ENCODE results near the gene ZNF277.
A peak's percentile ranks its signal among the peaks of the same experiment; 100 is the strongest.

ZNF277 gene

DNA sequence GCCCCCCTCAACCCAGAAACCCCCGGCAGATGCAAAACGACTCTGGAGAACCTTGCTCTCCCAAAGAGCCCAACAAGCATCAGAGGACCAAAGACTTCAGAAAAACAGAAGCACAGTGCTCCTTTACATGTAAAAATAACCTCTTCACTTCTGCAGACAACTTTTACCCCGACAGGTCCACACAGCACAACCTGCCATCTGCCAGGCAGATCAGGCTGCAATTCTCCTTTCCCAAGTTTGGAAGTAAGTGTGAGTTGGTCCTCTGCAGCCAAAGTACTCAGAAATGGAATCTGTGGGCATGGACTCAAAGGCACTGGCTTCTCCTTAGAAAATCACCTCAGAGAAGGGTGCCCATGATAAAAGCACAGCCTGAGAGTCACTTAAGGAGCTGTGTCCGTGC, 26.3 kb upstream of the ZNF277 start:
- Histone ChIP-seq H2BK5ac (ENCODE audit: low read depth, low read length, poor library complexity, severe bottlenecking) (no peak overlapping the region), H3K4me1 (ENCODE audit: control insufficient read depth, insufficient read depth, low read depth, low read length) (peaks cover 6% of the 10 kb centered on the region), H3K9me3 (ENCODE audit: control insufficient read depth, low read length) (no peaks in the 10 kb centered on the region), H4K8ac (ENCODE audit: low read length) (no peak overlapping the region), H2BK120ac (ENCODE audit: low read depth, low read length) (no peak overlapping the region), H2AFZ (ENCODE audit: low read depth, low read length) (no peak overlapping the region), H3K18ac (ENCODE audit: low read depth in 1 of 2, low read length in 2 of 2) (no peak overlapping the region), H3K14ac (ENCODE audit: low read length in 2 of 2) (no peak overlapping the region), H3K4ac (ENCODE audit: low read depth in 1 of 2, low read length in 2 of 2) (no peak overlapping the region), H3K4me3 (ENCODE audit: insufficient read depth in 1 of 2, low read depth in 1 of 2, low read length in 2 of 2) (no peak overlapping the region), H3K79me1 (replicated peaks; ENCODE audit: low read length, poor library complexity, severe bottlenecking) (peaks cover 22% of the 10 kb centered on the region), H2AK5ac (ENCODE audit: low read length, severe bottlenecking) (no peak overlapping the region), H4K91ac (ENCODE audit: low read length) (no peak overlapping the region), H3K36me3 (ENCODE audit: control insufficient read depth in 1 of 2, insufficient read depth in 2 of 2, low read depth in 1 of 2, low read length in 2 of 2) (no peaks in the 10 kb centered on the region), H3K27ac (ENCODE audit: low read length, poor library complexity, severe bottlenecking) (no peak overlapping the region), H3K27me3 (ENCODE audit: control insufficient read depth in 1 of 2, insufficient read depth in 1 of 2, low read length in 2 of 2) (no peaks in the 10 kb centered on the region), H3K23ac (ENCODE audit: low read length in 2 of 2) (no peak overlapping the region), H2BK15ac (ENCODE audit: low read depth, poor library complexity, severe bottlenecking) (no peak overlapping the region), H3K4me2 (ENCODE audit: low read length, poor library complexity, severe bottlenecking) (no peak overlapping the region), H2BK12ac (ENCODE audit: low read length in 2 of 2) (no peak overlapping the region), H3K9ac (ENCODE audit: low read length) (no peak overlapping the region)
- DNase-seq: no peak
- 91% methylated on average over 4 of the region's 4 CpGs for WGBS

DNA sequence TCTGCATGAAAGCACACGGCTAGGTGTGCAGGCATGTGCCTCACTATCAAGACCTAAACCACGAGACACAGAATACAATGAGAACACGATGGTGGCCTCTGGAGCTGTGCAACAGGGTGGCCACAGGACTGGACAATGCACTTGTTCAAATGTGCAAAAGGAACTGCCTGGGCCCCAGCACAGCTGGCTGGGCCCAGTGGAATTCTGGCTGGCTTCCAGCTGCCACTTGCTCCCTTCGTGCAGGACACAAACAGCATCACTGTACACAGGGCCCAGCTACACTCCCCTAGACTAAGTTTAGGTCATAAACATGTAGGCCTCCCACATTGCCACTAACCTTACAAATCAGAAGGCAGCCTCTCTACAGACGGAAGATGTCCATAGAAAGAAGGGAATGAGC, 23.7 kb upstream of the ZNF277 start:
- Histone ChIP-seq H3K14ac (ENCODE audit: low read length in 2 of 2) (no peak overlapping the region), H3K23ac (ENCODE audit: low read length in 2 of 2) (no peak overlapping the region), H3K4me2 (ENCODE audit: low read length, poor library complexity, severe bottlenecking) (no peak overlapping the region), H4K8ac (ENCODE audit: low read length) (no peak overlapping the region), H2BK15ac (ENCODE audit: low read depth, poor library complexity, severe bottlenecking) (no peak overlapping the region), H3K4me1 (ENCODE audit: control insufficient read depth, insufficient read depth, low read depth, low read length) (peaks cover 9% of the 10 kb centered on the region), H2BK5ac (ENCODE audit: low read depth, low read length, poor library complexity, severe bottlenecking) (no peak overlapping the region), H3K18ac (ENCODE audit: low read depth in 1 of 2, low read length in 2 of 2) (peak overlapping the region in 1 of 2 experiments; percentile 18), H3K27me3 (ENCODE audit: control insufficient read depth in 1 of 2, insufficient read depth in 1 of 2, low read length in 2 of 2) (no peaks in the 10 kb centered on the region), H4K91ac (ENCODE audit: low read length) (peak overlapping the region; percentile 4), H2BK120ac (ENCODE audit: low read depth, low read length) (no peak overlapping the region), H3K9me3 (ENCODE audit: control insufficient read depth, low read length) (no peaks in the 10 kb centered on the region), H3K36me3 (ENCODE audit: control insufficient read depth in 1 of 2, insufficient read depth in 2 of 2, low read depth in 1 of 2, low read length in 2 of 2) (no peaks in the 10 kb centered on the region), H2AK5ac (ENCODE audit: low read length, severe bottlenecking) (no peak overlapping the region), H2AFZ (ENCODE audit: low read depth, low read length) (no peak overlapping the region), H3K4me3 (ENCODE audit: insufficient read depth in 1 of 2, low read depth in 1 of 2, low read length in 2 of 2) (no peak overlapping the region), H3K9ac (ENCODE audit: low read length) (no peak overlapping the region), H3K27ac (ENCODE audit: low read length, poor library complexity, severe bottlenecking) (no peak overlapping the region), H2BK12ac (ENCODE audit: low read length in 2 of 2) (no peak overlapping the region), H3K79me1 (replicated peaks; ENCODE audit: low read length, poor library complexity, severe bottlenecking) (peaks cover 22% of the 10 kb centered on the region), H3K4ac (ENCODE audit: low read depth in 1 of 2, low read length in 2 of 2) (no peak overlapping the region)
- DNase-seq: no peak
- WGBS: 75% methylated on average over 5 of the region's 5 CpGs

- Histone ChIP-seq H2BK120ac (ENCODE audit: low read depth, low read length) (no peak overlapping the region), H3K4ac (ENCODE audit: low read depth in 1 of 2, low read length in 2 of 2) (no peak overlapping the region), H3K27me3 (ENCODE audit: control insufficient read depth in 1 of 2, insufficient read depth in 1 of 2, low read length in 2 of 2) (no peaks in the 10 kb centered on the region), H3K23ac (ENCODE audit: low read length in 2 of 2) (no peak overlapping the region), H2AFZ (ENCODE audit: low read depth, low read length) (no peak overlapping the region), H3K27ac (ENCODE audit: low read length, poor library complexity, severe bottlenecking) (no peak overlapping the region), H3K14ac (ENCODE audit: low read length in 2 of 2) (no peak overlapping the region), H2AK5ac (ENCODE audit: low read length, severe bottlenecking) (peak overlapping the region; percentile 28), H4K8ac (ENCODE audit: low read length) (no peak overlapping the region), H2BK5ac (ENCODE audit: low read depth, low read length, poor library complexity, severe bottlenecking) (no peak overlapping the region), H3K79me1 (replicated peaks; ENCODE audit: low read length, poor library complexity, severe bottlenecking) (peaks cover 21% of the 10 kb centered on the region), H3K18ac (ENCODE audit: low read depth in 1 of 2, low read length in 2 of 2) (no peak overlapping the region), H2BK15ac (ENCODE audit: low read depth, poor library complexity, severe bottlenecking) (no peak overlapping the region), H4K91ac (ENCODE audit: low read length) (no peak overlapping the region), H3K4me3 (ENCODE audit: insufficient read depth in 1 of 2, low read depth in 1 of 2, low read length in 2 of 2) (no peak overlapping the region), H3K36me3 (ENCODE audit: control insufficient read depth in 1 of 2, insufficient read depth in 2 of 2, low read depth in 1 of 2, low read length in 2 of 2) (no peaks in the 10 kb centered on the region), H3K9ac (ENCODE audit: low read length) (no peak overlapping the region), H3K9me3 (ENCODE audit: control insufficient read depth, low read length) (no peaks in the 10 kb centered on the region), H3K4me2 (ENCODE audit: low read length, poor library complexity, severe bottlenecking) (no peak overlapping the region), H2BK12ac (ENCODE audit: low read length in 2 of 2) (no peak overlapping the region), H3K4me1 (ENCODE audit: control insufficient read depth, insufficient read depth, low read depth, low read length) (peaks cover 9% of the 10 kb centered on the region)
- WGBS: no CpG with 5 or more reads among the region's 1 CpG
- DNase-seq: no peak
These were observed 23.2 kb upstream of the ZNF277 start for GRCh38 chr7:112183266-112183665.

- no peak overlapping the region for H2AFZ ChIP-seq (ENCODE audit: low read depth, low read length)
- no peak overlapping the region for H4K8ac ChIP-seq (ENCODE audit: low read length)
- H2AK5ac ChIP-seq (ENCODE audit: low read length, severe bottlenecking): no peak overlapping the region
- no peak overlapping the region for H2BK120ac ChIP-seq (ENCODE audit: low read depth, low read length)
- peaks cover 20% of the 10 kb centered on the region for H3K79me1 ChIP-seq (replicated peaks; ENCODE audit: low read length, poor library complexity, severe bottlenecking)
- H3K27me3 ChIP-seq (ENCODE audit: control insufficient read depth in 1 of 2, insufficient read depth in 1 of 2, low read length in 2 of 2): no peaks in the 10 kb centered on the region
- peaks cover 9% of the 10 kb centered on the region for H3K4me1 ChIP-seq (ENCODE audit: control insufficient read depth, insufficient read depth, low read depth, low read length)
- H3K27ac ChIP-seq (ENCODE audit: low read length, poor library complexity, severe bottlenecking): no peak overlapping the region
- no peak overlapping the region for H3K4me2 ChIP-seq (ENCODE audit: low read length, poor library complexity, severe bottlenecking)
- no peak overlapping the region for H3K14ac ChIP-seq (ENCODE audit: low read length in 2 of 2)
- no peak overlapping the region for H2BK5ac ChIP-seq (ENCODE audit: low read depth, low read length, poor library complexity, severe bottlenecking)
- H3K23ac ChIP-seq (ENCODE audit: low read length in 2 of 2): no peak overlapping the region
- H3K4ac ChIP-seq (ENCODE audit: low read depth in 1 of 2, low read length in 2 of 2): no peak overlapping the region
- WGBS: 93% methylated on average over 2 of the region's 2 CpGs
- H3K18ac ChIP-seq (ENCODE audit: low read depth in 1 of 2, low read length in 2 of 2): no peak overlapping the region
- H4K91ac ChIP-seq (ENCODE audit: low read length): no peak overlapping the region
- H3K4me3 ChIP-seq (ENCODE audit: insufficient read depth in 1 of 2, low read depth in 1 of 2, low read length in 2 of 2): no peak overlapping the region
- no peak overlapping the region for H3K9ac ChIP-seq (ENCODE audit: low read length)
- no peak overlapping the region for H2BK15ac ChIP-seq (ENCODE audit: low read depth, poor library complexity, severe bottlenecking)
- H2BK12ac ChIP-seq (ENCODE audit: low read length in 2 of 2): no peak overlapping the region
- no peak for DNase-seq
- H3K9me3 ChIP-seq (ENCODE audit: control insufficient read depth, low read length): no peaks in the 10 kb centered on the region
- H3K36me3 ChIP-seq (ENCODE audit: control insufficient read depth in 1 of 2, insufficient read depth in 2 of 2, low read depth in 1 of 2, low read length in 2 of 2): no peaks in the 10 kb centered on the region
These were observed 22.0 kb upstream of the ZNF277 start for GRCh38 chr7:112184455-112184854.

All from mesenchymal stem cell (in vitro differentiated cells and primary cell).